Sigmoid colon (tissue), 7 donors: Measurements from ENCODE around the gene TAGLN2. TPM values are rescaled to one million over a fixed set of nuclear protein-coding genes. Genes with fewer than 3 reads are reported as not detected.
A peak's percentile ranks its signal among the peaks of the same experiment; 100 is the strongest.

ENCODE experiments used
- DNase-seq: peaks from one replicate; pipeline ENCODE4 v3.0.0-alpha.2; 2019
- H3K27ac ChIP-seq, 4 donors: fragments of 200-600 bp; sonication (generic); one replicate each; pipeline ENCODE4 v1.5.1; 2016 to 2019; ENCODE audit warnings: mild to moderate bottlenecking in 1 of 4
- H3K27me3 ChIP-seq, 3 donors: fragments of 200-600 bp; sonication (generic); one replicate each; pipeline ENCODE4 v1.5.1; 2019; ENCODE audit warnings: mild to moderate bottlenecking in 1 of 3
- H3K36me3 ChIP-seq, 4 donors: fragments of 200-600 bp; sonication (generic); one replicate each; pipeline ENCODE4 v1.5.1; 2016 to 2019
- H3K4me1 ChIP-seq, 4 donors: fragments of 200-600 bp; sonication (generic); one replicate each; pipeline ENCODE4 v1.5.1; 2017 to 2019
- H3K4me3 ChIP-seq, 4 donors: fragments of 200-600 bp; sonication (generic); one replicate each; pipeline ENCODE4 v1.5.1; 2017 to 2019; ENCODE audit warnings: mild to moderate bottlenecking in 2 of 4, moderate library complexity in 1 of 4
- H3K9me3 ChIP-seq, 4 donors: fragments of 200-600 bp in 3 of 4; sonication (generic) in 3 of 4; one replicate each; pipeline versions ENCODE4 v1.5.1 to v1.6.1; 2013 to 2019
- CTCF ChIP-seq, 4 experiments: fragments of 450-650 bp in 3 of 4; fragments of 200-600 bp in 1 of 4; IDR thresholded peaks; one replicate each; pipeline ENCODE4 v1.5.1; 2016 to 2019; ENCODE audit warnings: antibody characterized with exemption in 4 of 4, mild to moderate bottlenecking in 3 of 4, moderate library complexity in 2 of 4
- EP300 ChIP-seq, 4 donors: sonication (generic); formaldehyde crosslinking; IDR thresholded peaks; one replicate each; pipeline ENCODE4 v1.6.1; 2017; ENCODE audit warnings: antibody characterized with exemption in 4 of 4
- POLR2A ChIP-seq, 2 donors: fragments of 450-650 bp; IDR thresholded peaks; one replicate each; pipeline ENCODE4 v1.6.1; 2016; ENCODE audit warnings: antibody characterized with exemption in 2 of 2, mild to moderate bottlenecking in 2 of 2, moderate library complexity in 2 of 2
- POLR2AphosphoS5 ChIP-seq, 4 donors: sonication (generic); formaldehyde crosslinking; IDR thresholded peaks; one replicate each; pipeline ENCODE4 v1.6.1; 2017; ENCODE audit warnings: antibody characterized with exemption in 4 of 4
- WGBS, 2 donors: extraction: QIAGEN DNeasy Blood & Tissue Kit; methylation state at CpG; one replicate each; pipeline ENCODE4 v1.1.7; 2013; 5-methylcytosine and 5-hydroxymethylcytosine counted together
- intact Hi-C: fragments of 100-400 bp; cut with DNase I; formaldehyde crosslinking; loops from one replicate; pipeline ENCODE4 v1.15.1; 2023
- polyA plus RNA-seq, 3 donors: library from polyadenylated mRNA; stranded (reverse); fragments of 200-250 nt; gene quantifications; one replicate each; pipeline ENCODE4 v1.2.3, GENCODE V29; 2013
- total RNA-seq, 4 donors: library from RNA; depleted of rRNA; stranded (reverse); fragments of >200 nt; gene quantifications; one replicate each; pipeline ENCODE4 v1.1.0, GENCODE V29; 2016
- donor health status: healthy with polysubstance abuse.
- donor health status: Bipolar disorder and iron deficiency.
- donor health status: healthy.

The TAGLN2 gene
- total and polyA plus RNA-seq, 7 donors: 88.8 to 770 (median 109) TPM

GRCh38 chr1:159922511-159923202 is 2.6 kb downstream of the TAGLN2 start:
- WGBS, 2 donors: 20 to 24% methylated on average over 8 of the region's 8 CpGs
- Histone ChIP-seq H3K4me1 (peaks cover 0 to 57% (median 36%) of the 10 kb centered on the region in 4 donors), H3K4me3 (peak overlapping the region; percentile 0 to 80 (median 72)), H3K27me3 (no peaks in the 10 kb centered on the region), H3K27ac (peak overlapping the region; percentile 86 to 98 (median 95)), H3K36me3 (peaks cover 9 to 32% (median 24%) of the 10 kb centered on the region in 4 donors), H3K9me3 (no peaks in the 10 kb centered on the region)
- intact Hi-C loops: loop anchor here (10.0 kb wide), 1 partner anchor 138 kb away; the partner anchor contains the start of gene DUSP23
- DNase-seq: peak; percentile 75
- no peak for TF ChIP-seq POLR2AphosphoS5 (IDR thresholded peaks at IDR 0.05)

GRCh38 chr1:159921700-159922504 is 3.4 kb downstream of the TAGLN2 start:
- WGBS, 2 donors: 30 to 64% methylated on average over 18 of the region's 18 CpGs
- intact Hi-C loops: loop anchor here (10.0 kb wide), 1 partner anchor 137 kb away; the partner anchor contains the start of gene DUSP23
- Histone ChIP-seq H3K36me3 (peaks cover 9 to 39% (median 26%) of the 10 kb centered on the region in 4 donors), H3K4me3 (peak overlapping the region in 3 of 4 donors; percentile 70 to 80 (median 74)), H3K9me3 (no peaks in the 10 kb centered on the region), H3K27ac (peak overlapping the region; percentile 86 to 98 (median 95)), H3K4me1 (peaks cover 0 to 59% (median 36%) of the 10 kb centered on the region in 4 donors), H3K27me3 (no peaks in the 10 kb centered on the region)
- DNase-seq: no peak
- TF ChIP-seq POLR2AphosphoS5 (IDR thresholded peaks at IDR 0.05): no peak
- TF ChIP-seq POLR2A (IDR thresholded peaks at IDR 0.05): no peak
- no peak for TF ChIP-seq CTCF (IDR thresholded peaks at IDR 0.05)
- TF ChIP-seq EP300 (IDR thresholded peaks at IDR 0.05): no peak

- Histone ChIP-seq H3K9me3 (no peaks in the 10 kb centered on the region), H3K4me3 (no peak overlapping the region), H3K27ac (peak overlapping the region; percentile 86 to 98 (median 95)), H3K4me1 (peaks cover 0 to 62% (median 40%) of the 10 kb centered on the region in 4 donors), H3K36me3 (peaks cover 9 to 39% (median 26%) of the 10 kb centered on the region in 4 donors), H3K27me3 (no peaks in the 10 kb centered on the region)
- TF ChIP-seq POLR2A (IDR thresholded peaks at IDR 0.05): no peak
- no peak for TF ChIP-seq CTCF (IDR thresholded peaks at IDR 0.05)
- TF ChIP-seq POLR2AphosphoS5 (IDR thresholded peaks at IDR 0.05): no peak
- TF ChIP-seq EP300 (IDR thresholded peaks at IDR 0.05): no peak
- WGBS, 2 donors: 33 to 38% methylated on average over 1 of the region's 1 CpG
- no peak for DNase-seq
- intact Hi-C loops: loop anchor here (10.0 kb wide), 1 partner anchor 136 kb away; the partner anchor contains the start of gene DUSP23
These were observed 4.1 kb downstream of the TAGLN2 start for GRCh38 chr1:159921251-159921650.

- no peak for DNase-seq
- 68 to 78% methylated on average over 1 of the region's 1 CpG for WGBS, 2 donors
These were observed 4.7 kb downstream of the TAGLN2 start for GRCh38 chr1:159920651-159921050.

GRCh38 chr1:159920202-159920601 is 5.1 kb downstream of the TAGLN2 start:
- H3K4me3 ChIP-seq: no peak overlapping the region
- H3K36me3 ChIP-seq: peaks cover 9 to 39% (median 26%) of the 10 kb centered on the region in 4 donors
- no peak overlapping the region for H3K27ac ChIP-seq
- intact Hi-C loops: loop anchor here (10.0 kb wide), 1 partner anchor 135 kb away; the partner anchor contains the start of gene DUSP23
- DNase-seq: no peak
- 84 to 90% methylated on average over 10 of the region's 10 CpGs for WGBS, 2 donors
- no peak for TF ChIP-seq EP300 (IDR thresholded peaks at IDR 0.05)
- TF ChIP-seq CTCF (IDR thresholded peaks at IDR 0.05): no peak
- no peak for TF ChIP-seq POLR2AphosphoS5 (IDR thresholded peaks at IDR 0.05)
- H3K4me1 ChIP-seq: peaks cover 0 to 60% (median 39%) of the 10 kb centered on the region in 4 donors
- H3K27me3 ChIP-seq: no peaks in the 10 kb centered on the region
- no peaks in the 10 kb centered on the region for H3K9me3 ChIP-seq

More at GRCh38 chr1:159920651-159921050, 4.7 kb downstream of the TAGLN2 start:
- Histone ChIP-seq H3K4me1 (peaks cover 0 to 60% (median 39%) of the 10 kb centered on the region in 4 donors), H3K36me3 (peaks cover 9 to 39% (median 26%) of the 10 kb centered on the region in 4 donors), H3K4me3 (no peak overlapping the region), H3K27ac (peak overlapping the region in 3 of 4 donors; percentile 15 to 98 (median 94)), H3K9me3 (no peaks in the 10 kb centered on the region), H3K27me3 (no peaks in the 10 kb centered on the region)
- TF ChIP-seq POLR2AphosphoS5 (IDR thresholded peaks at IDR 0.05): no peak
- TF ChIP-seq POLR2A (IDR thresholded peaks at IDR 0.05): no peak
- intact Hi-C loops: loop anchor here (10.0 kb wide), 1 partner anchor 136 kb away; the partner anchor contains the start of gene DUSP23
